Measurements from ENCODE around the gene ESYT1.

DNA sequence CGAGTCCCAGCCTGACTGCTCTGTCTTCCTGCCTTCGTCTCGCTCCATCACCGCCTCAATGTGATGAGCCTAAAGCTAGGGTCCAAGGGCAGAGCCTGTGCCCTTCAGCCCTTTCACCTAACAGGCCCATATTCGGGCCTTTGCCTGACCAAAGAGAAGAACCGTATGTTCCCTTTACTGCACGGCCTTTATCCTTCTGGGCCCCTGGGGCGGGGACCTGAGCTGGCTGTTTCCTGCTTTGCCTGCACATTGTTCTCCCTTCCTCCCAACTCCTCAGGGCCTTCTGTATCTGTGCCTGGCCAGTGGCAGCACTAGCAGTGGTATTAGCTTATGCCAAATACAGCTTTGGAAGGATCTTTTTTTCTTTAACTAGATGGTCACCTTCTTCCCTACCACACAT lies 15.8 kb downstream of the ESYT1 start:
- TF ChIP-seq, protein P1, sequence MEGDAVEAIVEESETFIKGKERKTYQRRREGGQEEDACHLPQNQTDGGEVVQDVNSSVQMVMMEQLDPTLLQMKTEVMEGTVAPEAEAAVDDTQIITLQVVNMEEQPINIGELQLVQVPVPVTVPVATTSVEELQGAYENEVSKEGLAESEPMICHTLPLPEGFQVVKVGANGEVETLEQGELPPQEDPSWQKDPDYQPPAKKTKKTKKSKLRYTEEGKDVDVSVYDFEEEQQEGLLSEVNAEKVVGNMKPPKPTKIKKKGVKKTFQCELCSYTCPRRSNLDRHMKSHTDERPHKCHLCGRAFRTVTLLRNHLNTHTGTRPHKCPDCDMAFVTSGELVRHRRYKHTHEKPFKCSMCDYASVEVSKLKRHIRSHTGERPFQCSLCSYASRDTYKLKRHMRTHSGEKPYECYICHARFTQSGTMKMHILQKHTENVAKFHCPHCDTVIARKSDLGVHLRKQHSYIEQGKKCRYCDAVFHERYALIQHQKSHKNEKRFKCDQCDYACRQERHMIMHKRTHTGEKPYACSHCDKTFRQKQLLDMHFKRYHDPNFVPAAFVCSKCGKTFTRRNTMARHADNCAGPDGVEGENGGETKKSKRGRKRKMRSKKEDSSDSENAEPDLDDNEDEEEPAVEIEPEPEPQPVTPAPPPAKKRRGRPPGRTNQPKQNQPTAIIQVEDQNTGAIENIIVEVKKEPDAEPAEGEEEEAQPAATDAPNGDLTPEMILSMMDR (IDR thresholded peaks at IDR 0.05) = no peak
- no peak for TF ChIP-seq EP300 (IDR thresholded peaks at IDR 0.05)
- TF ChIP-seq POLR2A (IDR thresholded peaks at IDR 0.05) = no peak
